Esophagus muscularis mucosa (tissue), 4 donors: ENCODE measurements around the gene KAZN.

Experiments
- EP300 ChIP-seq: sonication (generic); formaldehyde crosslinking; IDR thresholded peaks from one replicate; pipeline ENCODE4 v1.6.1; 2017; ENCODE audit warnings: antibody characterized with exemption
- POLR2A ChIP-seq: fragments of 450-650 bp; IDR thresholded peaks from one replicate; pipeline ENCODE4 v1.6.1; 2017; ENCODE audit warnings: antibody characterized with exemption, moderate library complexity, mild to moderate bottlenecking, low read depth
- POLR2AphosphoS5 ChIP-seq, 2 donors: sonication (generic); formaldehyde crosslinking; IDR thresholded peaks; one replicate each; pipeline ENCODE4 v1.6.1; 2017; ENCODE audit warnings: antibody characterized with exemption in 2 of 2
- TF ChIP-seq, protein P1 (sequence below), 3 experiments: fragments of 200-600 bp in 2 of 3; fragments of 450-650 bp in 1 of 3; sonication (generic) in 2 of 3; IDR thresholded peaks; one replicate each; pipeline ENCODE4 v1.5.1; 2017 to 2019; ENCODE audit warnings: antibody characterized with exemption in 3 of 3, mild to moderate bottlenecking in 2 of 3, moderate library complexity in 1 of 3

- TF ChIP-seq POLR2A (no peak), POLR2AphosphoS5 (IDR thresholded peaks at IDR 0.05) (no peak), EP300 (no peak)
- TF ChIP-seq, protein P1, sequence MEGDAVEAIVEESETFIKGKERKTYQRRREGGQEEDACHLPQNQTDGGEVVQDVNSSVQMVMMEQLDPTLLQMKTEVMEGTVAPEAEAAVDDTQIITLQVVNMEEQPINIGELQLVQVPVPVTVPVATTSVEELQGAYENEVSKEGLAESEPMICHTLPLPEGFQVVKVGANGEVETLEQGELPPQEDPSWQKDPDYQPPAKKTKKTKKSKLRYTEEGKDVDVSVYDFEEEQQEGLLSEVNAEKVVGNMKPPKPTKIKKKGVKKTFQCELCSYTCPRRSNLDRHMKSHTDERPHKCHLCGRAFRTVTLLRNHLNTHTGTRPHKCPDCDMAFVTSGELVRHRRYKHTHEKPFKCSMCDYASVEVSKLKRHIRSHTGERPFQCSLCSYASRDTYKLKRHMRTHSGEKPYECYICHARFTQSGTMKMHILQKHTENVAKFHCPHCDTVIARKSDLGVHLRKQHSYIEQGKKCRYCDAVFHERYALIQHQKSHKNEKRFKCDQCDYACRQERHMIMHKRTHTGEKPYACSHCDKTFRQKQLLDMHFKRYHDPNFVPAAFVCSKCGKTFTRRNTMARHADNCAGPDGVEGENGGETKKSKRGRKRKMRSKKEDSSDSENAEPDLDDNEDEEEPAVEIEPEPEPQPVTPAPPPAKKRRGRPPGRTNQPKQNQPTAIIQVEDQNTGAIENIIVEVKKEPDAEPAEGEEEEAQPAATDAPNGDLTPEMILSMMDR (IDR thresholded peaks at IDR 0.05): no peak
Observed at GRCh38 chr1:15000671-15001070, 402.2 kb downstream of the KAZN start.
